HG03521 (cell line): Measurements from ENCODE around the gene TOLLIP.
"Not testable (repeated sequence)": the region's sequence is repeated elsewhere in the genome, so short reads cannot be mapped to it uniquely, and the experiment has no call there.

ENCODE experiments used
- ATAC-seq: cut with Tn5 transposase; IDR thresholded peaks from one replicate; pipeline ENCODE4 v1.9.1; 2021; ENCODE audit warnings: mild to moderate bottlenecking, moderate library complexity; ENCODE audit not compliant: unreplicated experiment

TOLLIP gene

GRCh38 chr11:1267441-1268100 is 41.9 kb downstream of the TOLLIP start:
- no peak for ATAC-seq

DNA sequence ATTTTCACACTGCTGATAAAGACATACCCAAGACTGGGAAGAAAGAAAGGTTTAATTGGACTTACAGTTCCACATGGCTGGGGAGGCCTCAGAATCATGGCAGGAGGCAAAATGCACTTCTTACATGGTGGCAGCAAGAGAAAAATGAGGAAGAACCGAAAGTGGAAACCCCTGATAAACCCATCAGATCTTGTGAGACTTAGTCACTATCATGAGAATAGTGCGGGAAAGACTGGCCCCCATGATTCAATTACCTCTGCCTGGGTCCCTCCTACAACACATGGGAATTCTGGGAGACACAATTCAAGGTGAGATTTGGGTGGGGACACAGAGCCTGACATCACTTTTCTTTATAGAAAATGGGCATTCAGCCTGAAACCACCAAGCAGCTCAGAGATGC is 42.5 kb downstream of the TOLLIP start:
- not testable (repeated sequence) for ATAC-seq

DNA sequence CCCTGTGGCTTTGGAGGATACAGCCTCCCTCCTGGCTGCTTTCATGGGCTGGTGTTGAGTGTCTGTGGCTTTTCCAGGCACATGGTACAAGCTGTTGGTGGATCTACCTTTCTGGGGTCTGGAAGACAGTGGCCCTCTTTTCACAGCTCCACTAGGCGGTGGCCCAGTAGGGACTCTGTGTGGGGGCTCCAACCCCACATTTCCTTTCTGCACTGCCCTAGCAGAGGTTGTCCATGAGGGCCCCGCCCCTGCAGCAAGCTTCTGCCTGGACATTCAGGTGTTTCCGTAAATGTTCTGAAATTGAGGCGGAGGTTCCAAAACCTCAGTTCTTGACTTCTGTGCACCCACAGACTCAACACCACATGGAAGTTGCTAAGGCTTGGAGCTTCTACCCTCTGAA is 44.0 kb downstream of the TOLLIP start:
- ATAC-seq: not testable (repeated sequence)

GRCh38 chr11:1264444-1264843 is 45.0 kb downstream of the TOLLIP start:
- not testable (repeated sequence) for ATAC-seq

DNA sequence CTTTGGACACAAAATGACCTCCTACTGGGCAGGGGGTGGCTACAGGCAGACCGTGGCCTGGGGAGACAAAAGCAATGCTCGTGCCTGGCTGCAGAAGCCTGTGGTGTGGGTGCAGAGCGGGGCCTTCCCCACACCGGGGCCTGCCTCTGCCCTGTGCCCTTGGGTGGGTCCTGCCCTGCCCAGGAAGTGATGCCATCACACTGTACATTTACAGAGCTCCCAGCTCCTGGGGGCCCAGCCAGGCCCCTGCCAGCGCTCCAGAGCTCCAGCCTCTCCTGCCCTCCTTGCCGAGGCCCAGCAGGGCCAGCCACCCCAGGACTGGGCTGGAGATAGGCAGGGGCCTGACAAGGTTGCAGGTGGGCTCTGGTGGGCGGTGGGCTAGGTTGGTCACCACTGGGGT is 46.4 kb downstream of the TOLLIP start:
- no peak for ATAC-seq

DNA sequence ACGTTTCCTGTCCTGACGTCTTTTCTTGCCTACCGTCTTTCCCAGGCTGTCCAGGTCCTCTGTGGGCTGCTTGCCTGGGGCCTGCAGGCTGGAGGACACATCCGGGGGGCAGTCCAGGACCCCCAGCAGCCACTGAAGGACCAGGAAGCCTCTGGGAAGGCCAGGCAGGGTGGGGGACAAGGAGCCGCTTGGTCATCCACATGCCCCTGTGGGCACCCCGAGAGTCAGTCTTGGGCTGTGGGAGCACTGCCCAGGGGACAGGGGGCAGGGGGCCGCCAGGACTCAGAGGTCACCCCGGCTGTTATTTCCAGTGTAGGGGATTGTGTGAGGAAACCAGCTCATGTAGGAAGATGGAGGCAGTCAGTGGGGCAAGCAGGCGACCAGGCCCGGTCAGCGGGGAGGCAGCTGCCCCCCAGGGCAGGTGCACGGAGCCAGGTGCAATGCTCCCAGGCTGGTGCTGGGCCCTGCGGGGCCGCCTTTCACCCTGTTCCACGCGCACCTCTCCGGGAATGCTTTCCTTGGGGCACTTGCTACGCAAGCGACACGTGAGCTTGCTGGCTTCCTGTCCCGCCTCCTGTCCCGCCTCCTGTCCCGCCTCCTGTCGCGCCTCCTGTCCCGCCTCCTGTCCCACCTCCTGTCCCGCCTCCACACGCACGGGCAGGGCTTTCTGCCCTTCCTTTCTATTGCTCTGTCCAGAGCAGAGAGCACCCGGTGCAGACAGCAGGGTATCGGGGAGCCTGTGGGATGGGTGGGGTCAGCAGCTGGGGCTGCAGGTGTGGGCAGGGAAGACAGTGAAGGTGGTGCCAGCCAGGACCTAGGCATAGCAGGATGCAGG is 47.0 kb downstream of the TOLLIP start:
- ATAC-seq: peak; percentile 78

GRCh38 chr11:1261241-1262071 is 48.0 kb downstream of the TOLLIP start:
- no peak for ATAC-seq

- no peak for ATAC-seq
These were observed 48.8 kb downstream of the TOLLIP start for GRCh38 chr11:1260620-1261019.

DNA sequence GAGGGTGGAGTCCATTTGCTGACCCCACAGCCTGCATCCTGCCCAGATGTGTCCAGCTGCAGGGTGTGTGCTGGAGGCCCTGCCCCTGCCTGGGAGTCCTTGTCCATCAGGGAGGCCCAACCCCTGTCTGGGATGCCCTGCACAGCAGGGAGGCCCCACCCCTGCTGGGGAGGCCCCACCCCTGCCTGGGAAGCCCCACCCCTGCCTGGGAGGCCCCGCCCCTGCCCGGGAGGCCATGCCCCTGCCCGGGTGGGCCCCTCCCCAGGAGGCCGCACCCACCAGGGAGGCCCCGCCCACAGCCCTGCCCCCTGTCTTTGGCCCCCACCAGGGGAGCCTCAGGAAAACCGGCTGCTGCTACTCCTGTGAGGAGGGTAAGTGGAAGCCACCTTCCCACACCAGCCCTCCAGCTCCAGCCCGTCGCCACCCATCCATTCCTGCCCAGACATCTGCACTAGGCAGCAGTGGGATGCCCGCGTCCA is 49.4 kb downstream of the TOLLIP start:
- ATAC-seq: no peak

DNA sequence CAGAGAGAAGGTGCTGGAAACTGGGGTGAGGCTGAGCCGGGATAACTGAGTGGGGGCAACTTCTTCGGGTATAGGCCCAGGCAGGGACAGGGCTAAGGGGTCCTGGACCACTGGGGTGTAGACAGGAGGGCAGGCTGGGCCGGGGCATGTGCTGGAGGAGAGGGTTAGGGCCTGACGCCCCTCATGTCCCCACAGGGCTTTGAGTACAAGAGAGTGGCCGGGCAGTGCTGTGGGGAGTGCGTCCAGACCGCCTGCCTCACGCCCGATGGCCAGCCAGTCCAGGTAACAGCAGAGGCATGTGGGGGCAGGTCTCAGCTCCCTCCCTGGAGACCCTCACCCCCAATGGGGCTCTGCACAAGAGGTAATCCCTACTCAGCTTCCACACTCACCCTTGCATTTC is 49.9 kb downstream of the TOLLIP start:
- no peak for ATAC-seq

DNA sequence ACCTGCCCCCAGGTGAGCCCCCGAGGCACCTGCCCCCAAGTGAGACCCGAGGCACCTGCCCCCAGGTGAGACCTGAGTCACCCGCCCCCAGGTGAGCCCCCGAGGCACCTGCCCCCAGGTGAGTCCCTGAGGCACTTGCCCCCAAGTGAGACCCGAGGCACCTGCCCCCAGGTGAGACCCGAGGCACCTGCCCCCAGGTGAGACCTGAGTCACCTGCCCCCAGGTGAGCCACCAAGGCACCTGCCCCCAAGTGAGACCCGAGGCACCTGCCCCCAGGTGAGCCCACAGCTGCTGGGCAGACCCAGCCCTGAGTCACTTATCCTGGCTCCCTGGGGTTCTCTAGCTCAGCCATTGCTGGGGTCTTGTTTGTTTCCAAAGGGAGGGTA is 50.4 kb downstream of the TOLLIP start:
- no peak for ATAC-seq

GRCh38 chr11:1258401-1259075 is 50.9 kb downstream of the TOLLIP start:
- no peak for ATAC-seq

DNA sequence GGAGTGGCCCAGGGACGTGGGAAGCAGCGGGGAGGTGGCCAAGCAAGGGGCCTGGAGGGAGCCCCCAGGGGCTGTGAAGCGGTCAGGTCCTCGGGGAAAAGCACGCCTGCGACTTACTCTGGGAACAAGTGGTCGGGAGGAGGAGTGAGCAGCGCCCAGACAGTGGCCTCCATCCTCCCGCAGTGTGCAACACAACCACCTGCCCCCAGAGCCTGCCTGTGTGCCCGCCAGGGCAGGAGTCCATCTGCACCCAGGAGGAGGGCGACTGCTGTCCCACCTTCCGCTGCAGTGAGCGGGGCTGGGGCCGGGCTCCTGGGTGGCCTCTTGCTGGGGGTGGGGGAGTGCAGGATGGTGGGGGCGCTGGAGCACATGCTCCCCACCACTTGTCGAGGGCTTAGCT is 51.5 kb downstream of the TOLLIP start:
- ATAC-seq: no peak

DNA sequence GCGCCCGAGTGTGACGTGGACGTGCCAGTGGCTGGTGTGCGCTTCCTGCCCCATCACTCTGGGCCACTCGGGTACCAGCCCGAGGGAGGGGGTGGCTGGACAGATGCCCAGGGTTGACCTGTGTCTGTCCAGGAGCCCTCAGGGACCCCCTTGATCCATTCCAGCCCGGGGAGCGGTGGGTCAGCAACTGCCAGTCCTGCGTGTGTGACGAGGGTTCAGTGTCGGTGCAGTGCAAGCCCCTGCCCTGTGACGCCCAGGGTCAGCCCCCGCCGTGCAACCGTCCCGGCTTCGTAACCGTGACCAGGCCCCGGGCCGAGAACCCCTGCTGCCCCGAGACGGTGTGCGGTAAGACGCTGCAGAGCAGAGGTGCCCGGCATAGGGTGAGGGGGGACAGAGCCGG is 52.1 kb downstream of the TOLLIP start:
- no peak for ATAC-seq

DNA sequence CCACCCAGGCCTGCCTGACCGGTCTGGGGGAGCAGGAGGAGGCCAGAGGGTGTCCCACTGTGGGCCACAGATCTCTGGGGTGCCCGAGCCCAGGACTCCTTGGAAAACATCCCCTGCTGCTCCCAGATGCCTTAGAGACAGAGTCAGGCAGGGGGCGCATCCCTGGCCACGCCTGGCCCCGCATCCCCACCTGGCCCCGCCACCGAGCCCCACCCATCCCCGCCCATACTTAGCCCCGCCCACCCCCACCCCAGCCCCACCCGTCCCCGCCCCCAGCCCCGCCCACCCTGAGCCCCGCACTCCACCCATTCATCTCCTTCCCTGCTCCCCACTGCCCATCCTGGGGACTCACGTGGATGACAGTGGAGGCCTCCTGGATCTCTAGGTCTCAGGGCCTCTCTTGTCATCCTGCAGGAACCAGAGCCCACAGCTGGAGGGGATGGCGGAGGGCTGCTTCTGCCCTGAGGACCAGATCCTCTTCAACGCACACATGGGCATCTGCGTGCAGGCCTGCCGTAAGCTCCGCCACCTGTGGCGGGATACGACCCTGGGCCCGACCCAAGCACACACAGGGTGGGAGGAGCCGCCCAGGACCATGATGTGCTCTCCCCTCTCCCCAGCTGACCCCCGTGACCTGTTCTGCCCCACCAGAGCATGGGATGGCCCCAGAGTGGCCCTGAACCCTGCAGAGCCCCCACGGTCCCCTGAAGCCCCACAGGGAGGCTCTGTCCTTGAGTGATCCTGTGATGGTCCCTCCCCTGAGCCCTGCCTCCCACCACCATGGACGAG is 53.0 kb downstream of the TOLLIP start:
- ATAC-seq: no peak

DNA sequence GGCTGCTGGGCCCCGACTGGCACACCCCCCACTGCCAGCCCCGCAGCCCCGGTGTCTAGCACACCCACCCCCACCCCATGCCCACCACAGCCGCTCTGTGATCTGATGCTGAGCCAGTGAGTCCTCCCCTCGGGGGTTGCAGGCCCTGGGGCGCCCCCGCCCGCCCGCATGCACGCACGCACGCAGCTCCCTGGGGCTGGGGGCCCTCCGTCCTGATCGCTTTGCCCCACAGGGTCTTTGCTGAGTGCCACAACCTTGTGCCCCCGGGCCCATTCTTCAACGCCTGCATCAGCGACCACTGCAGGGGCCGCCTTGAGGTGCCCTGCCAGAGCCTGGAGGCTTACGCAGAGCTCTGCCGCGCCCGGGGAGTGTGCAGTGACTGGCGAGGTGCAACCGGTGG is 54.3 kb downstream of the TOLLIP start:
- no peak for ATAC-seq

- no peak for ATAC-seq
These were observed 54.7 kb downstream of the TOLLIP start for GRCh38 chr11:1254733-1255132.

DNA sequence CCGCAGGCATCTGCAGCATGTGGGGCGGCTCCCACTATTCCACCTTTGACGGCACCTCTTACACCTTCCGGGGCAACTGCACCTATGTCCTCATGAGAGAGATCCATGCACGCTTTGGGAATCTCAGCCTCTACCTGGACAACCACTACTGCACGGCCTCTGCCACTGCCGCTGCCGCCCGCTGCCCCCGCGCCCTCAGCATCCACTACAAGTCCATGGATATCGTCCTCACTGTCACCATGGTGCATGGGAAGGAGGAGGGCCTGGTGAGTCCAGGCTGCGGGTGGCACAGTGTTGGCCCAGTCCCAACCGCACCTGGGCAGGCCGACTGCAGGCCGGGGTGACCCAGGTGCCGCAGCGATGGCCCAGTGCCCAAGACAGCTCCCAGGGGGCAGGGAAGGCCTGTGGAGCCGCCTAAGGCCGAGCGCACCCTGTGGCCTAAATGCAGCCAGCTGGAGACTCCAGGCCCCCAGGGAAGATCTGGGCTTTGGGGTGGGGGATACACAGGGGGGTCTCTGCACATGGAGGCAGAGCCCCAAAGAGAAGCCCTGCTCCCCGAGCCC is 55.3 kb downstream of the TOLLIP start:
- ATAC-seq: no peak

- no peak for ATAC-seq
These were observed 56.3 kb downstream of the TOLLIP start for GRCh38 chr11:1253103-1253485.
